ENCODE results near the gene XAGE1B.
"Not testable (repeated sequence)": the region's sequence is repeated elsewhere in the genome, so short reads cannot be mapped to it uniquely, and the experiment has no call there.

The XAGE1B gene, protein sequence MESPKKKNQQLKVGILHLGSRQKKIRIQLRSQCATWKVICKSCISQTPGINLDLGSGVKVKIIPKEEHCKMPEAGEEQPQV

DNA sequence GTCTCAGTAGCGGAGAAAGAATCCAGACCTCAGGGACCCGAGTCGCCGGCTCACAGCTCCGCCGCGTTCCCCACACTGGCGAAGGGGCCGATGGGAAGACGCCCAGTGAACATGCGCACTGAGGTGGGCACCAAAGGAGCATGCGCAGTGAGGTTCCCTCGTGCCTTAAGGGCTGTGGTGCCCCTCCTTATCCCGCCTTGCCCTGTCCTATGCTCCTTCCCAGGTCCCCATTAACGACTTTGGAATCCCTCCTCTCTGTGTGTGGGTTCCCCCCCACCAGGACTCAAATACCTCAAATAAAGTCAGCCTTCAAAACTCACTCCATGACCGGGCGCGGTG lies at the start of gene XAGE1B:
Gene XAGE1B (minus strand): TSS at position 77 of the 339 bp plus-strand sequence. CDS start 1,536 bp downstream, outside the sequence.
- DNase-seq (ENCODE audit: low read depth) = not testable (repeated sequence)

DNA sequence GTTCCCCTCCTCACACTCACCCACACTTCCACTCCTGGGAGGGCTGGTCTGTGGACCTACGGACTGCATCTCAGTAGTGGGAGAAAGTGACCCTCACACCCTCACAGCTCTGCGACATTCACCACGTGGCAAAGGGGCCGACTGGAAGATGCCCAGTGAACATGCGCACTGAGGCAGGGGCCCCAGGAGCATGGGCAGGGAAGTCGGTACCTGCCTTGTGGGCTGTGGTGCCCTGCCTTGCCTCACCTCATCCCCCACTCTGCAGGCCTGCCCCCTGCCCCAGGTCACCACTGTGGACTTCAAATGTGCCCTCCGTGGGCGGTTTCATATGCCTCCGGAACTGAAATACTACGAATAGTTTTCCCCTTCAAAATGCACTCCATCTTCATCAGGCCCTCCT lies 46.2 kb upstream of the XAGE1B start:
- no peak for DNase-seq (ENCODE audit: low read depth)

DNA sequence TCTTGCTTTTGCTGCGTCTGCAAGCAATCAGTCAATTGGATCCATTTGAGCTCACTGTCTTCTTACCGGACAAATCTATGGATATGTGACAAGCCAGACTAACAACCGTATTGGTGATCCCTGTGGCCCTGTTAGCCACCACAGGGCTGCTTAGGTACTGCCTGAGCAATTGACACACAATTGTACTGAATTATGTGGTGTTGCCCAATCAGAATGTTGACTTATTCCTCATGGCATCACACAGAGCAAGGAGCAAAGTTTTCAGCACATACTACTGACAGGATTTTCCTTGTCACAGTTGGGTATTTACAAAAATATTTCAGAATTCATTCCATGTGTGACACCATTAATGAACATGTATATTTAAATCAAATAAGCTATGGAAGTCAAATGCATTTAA lies 41.3 kb upstream of the XAGE1B start:
- DNase-seq (ENCODE audit: low read depth) = no peak

DNA sequence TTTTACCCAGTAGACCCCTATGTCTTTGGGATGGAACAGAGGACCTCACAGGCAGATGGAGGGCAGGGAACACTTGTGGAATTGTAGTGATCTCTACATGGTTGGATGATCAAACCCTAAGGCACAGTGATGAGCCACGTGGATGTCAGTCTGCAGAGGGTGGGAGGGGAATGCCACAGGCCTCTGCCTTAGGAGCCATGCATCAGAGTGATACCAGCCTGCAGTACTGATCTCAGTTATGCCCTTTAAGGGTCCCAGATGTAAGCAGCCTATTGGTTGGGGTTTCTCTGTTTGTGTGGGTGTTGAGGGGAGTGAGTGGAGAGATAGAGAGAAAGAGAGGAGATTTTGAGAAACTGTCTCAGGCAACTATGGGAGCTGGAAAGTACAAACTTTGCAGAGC lies 39.9 kb upstream of the XAGE1B start:
- no peak for DNase-seq (ENCODE audit: low read depth)

DNA sequence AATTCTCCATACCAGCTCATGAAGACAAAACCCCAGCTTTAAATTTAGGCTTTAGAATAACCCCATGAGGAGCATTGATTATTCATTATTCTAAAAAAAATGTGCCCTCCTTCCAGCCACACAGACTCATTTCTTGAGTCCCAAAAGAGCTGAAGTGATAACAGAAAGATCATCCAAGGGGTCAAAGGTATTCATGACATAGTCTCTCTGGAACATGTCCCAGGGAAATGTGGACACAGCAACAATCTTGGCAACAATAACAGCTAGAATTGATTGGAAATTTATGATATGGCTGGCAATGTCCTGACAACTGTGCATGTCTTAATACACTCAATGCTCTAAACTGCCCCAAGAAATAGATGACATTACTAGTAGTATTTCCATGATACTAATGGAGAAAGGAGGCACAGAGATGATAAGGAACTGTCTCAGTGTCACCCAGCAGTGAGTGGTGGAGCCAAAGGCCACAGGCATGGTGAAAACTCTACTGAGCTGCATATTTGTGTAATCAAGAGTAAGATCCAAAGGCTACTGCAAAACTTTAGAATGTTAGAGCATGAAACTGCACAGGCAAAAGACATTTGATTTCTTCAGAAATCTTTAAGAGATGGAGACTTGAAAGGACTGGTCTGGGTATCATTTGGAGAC lies 37.3 kb upstream of the XAGE1B start:
- no peak for DNase-seq (ENCODE audit: low read depth)

DNA sequence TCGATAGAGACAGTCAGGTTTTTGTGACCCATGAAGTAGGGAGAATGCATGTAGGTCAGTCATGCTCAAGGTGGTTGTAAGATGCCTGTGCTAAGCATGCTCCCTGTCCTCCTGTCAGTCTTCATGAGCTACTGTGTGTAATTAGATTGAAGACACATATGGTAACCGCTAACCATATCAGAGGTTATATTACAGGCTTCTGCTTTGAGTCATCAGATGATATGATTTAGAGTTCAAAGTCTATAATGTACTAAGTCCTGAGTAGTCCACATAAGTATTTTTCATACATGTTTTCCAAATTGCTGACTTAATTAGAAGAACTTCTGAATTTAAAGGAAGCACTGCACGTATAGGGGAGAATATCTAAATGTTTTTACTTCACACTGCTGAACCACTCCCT lies 31.9 kb upstream of the XAGE1B start:
- not testable (repeated sequence) for DNase-seq (ENCODE audit: low read depth)

DNA sequence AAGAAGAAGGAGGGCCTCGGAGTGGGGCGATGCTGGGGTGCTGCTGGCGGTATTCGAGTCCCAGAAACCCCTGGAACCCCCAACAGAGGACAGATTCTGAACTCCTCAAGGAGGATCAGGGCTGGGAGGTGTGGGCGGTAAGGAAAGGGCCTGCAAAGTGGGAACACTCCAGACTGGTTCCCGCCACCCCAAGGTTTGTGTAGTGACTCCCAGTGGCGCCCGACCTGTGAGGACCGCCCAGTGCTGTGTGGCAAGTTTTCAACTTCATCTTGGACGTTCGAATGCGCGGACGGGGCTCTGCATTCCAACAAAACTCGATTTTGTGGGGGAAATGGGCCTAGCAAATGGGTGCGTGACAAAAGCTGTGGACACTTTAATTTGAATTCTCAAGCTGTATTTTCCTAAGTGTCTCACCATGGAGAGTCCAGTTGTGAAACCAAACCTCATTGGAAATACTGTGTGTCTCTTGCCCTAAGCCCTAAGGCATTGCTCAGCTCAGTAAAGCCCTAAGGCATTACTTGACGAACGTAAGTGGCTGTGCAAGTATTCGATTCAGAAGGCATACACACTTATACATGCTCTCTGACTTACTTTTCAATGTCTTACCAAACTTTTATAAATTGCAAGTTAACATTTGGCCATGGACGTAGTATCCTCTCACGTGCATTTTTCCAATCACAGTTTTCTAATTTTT lies 27.4 kb upstream of the XAGE1B start:
- no peak for DNase-seq (ENCODE audit: low read depth)

DNA sequence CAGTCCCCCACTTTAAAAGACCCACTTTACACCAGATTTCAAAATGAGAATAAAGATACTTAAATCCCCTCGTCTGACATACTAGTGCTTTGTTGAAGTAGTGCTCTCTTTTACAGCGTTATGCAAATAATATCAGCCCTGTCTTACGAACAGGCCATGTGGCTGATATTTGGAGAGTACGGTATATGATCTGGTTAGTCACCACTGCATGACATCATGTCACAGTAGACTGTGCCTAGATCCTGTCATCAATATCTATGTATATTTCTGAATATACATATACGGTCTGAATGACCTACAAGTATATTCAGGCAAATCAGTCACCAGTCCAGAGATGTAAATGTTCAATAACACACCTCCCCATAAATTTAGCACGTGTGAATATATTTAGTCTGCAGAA lies 25.4 kb upstream of the XAGE1B start:
- no peak for DNase-seq (ENCODE audit: low read depth)

DNA sequence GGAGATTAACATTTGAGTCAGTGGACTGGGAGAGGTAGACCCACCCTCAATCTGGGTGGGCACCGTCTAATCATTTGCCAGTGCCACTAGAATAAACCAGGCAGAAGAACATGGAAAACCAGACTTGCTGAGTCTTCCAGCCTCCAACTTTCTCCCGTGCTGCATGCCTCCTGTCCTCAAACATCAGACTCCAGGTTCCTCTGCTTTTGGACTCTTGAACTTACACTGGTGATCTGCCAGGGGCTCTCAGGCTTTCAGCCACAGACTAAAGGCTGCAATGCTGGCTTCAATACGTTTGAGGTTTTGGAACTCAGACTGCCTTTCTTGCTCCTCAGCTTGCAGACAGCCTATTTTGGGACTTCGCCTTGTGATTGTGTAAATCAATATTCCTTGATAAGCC lies 24.2 kb upstream of the XAGE1B start:
- DNase-seq (ENCODE audit: low read depth) = not testable (repeated sequence)

DNA sequence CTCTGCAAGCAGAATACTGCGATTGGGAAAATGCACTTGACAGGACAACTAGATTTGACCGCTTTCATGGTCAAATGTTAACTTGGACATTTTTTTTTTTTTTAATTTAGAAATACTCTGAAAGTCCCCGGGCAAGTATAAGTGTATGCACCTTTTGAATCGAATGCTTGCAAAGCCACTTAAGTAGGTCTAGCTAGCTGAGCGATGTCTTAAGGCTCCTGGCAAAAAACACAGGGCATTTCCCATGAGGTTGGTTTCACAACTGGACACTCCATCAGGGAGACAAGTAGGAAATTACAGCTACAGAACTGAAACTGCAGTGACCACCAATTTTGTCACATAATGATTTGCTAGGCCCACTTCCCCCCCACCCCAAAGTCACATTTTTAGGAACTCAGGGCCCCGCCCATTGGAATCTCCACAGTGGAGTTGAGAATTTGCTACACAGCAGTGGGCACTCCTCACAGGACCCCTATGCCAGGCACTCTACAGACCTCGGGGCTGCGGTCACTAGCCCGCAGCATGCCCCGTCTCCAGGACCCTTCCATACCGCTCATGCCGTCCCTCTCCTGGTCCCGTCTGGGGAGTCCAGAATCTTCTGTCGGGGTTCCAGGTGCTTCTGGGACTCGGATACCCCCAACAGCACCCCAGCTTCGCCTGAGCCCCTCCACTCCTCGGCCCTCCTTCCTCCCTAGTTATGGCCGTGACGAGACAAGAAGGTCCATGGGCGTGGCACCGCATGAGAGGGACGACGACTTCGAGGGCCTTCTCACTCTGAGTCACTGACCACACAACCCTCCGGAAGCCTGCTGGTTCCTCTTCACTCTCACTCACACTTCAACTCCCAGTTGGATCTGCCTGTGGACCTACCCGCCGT lies 515 bp downstream of the XAGE1B start:
- not testable (repeated sequence) for DNase-seq (ENCODE audit: low read depth)

DNA sequence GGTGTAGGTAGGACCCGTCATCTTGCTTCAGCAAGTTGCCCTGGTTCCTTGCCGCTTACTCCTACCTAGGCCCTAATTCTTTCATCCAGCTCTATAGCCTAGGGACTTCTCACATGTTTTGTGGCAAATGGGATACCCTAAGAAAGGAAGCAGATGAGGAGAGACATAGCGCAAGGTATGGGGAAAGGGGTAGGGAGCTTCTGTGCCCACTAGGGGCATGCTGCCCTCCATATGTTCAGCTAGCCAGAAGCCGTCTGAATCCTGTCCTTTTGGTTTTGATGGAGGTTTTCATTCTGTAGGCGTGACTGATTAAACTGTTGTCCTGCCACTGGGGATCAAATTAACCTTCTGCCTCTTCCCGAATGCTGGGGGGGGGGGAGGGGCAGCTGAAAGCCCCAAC lies 5.7 kb downstream of the XAGE1B start:
- DNase-seq (ENCODE audit: low read depth) = not testable (repeated sequence)

DNA sequence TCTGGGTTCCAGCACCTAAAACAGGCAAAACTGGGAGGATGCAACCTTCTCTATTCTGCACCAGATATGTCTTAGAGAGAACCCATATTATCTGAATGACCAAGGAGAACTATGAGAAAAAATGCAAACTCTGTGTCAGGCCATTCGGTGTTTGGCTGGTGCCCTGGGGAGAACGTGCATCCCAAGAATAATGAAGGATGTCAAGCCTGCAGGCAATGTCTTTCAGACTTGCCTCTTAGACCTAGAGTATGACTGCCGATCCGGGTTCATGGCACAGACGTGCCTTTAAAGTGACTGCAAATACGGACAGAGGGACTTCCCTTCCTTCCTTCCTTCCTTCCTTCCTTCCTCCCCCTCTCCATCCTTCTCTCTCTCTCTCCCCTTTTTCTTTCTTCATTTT lies 6.9 kb downstream of the XAGE1B start:
- DNase-seq (ENCODE audit: low read depth) = no peak

DNA sequence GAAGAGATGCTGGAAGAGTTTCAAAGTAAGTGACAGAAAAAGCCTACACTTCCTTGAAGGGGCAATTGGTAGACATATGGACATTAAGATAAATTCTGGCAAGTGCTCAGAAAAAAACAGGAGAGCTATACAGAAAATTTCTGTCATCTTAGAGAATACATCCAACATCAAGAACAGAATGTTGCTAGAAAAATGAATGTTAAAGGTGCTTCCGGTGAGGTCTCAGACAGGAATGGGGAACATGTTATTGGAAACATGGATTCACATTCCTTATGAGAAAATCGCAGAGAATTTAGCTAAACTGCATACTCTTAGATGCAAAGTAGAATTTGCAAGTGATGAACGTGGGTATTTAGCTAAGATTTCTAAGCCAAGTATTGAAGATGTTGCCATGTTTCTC lies 9.5 kb downstream of the XAGE1B start:
- no peak for DNase-seq (ENCODE audit: low read depth)

DNA sequence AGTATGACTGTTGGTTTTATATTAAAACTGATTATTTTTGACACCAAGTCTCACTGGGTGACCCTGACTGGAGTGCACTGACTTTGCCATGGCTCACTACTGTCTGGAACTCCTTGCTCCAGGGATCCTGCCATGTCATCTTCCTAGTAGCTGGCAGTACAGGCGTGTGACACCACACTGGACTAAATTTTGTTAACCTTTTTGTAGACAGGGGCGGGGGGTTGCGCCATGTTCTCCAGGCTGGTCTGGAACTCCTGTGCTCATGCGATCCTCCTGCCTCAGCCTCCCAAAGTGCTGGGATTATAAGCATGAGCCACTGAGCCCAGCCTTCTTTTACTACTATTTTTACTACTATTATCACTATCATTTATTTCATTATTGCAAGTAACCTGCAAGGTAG lies 12.3 kb downstream of the XAGE1B start:
- no peak for DNase-seq (ENCODE audit: low read depth)

DNA sequence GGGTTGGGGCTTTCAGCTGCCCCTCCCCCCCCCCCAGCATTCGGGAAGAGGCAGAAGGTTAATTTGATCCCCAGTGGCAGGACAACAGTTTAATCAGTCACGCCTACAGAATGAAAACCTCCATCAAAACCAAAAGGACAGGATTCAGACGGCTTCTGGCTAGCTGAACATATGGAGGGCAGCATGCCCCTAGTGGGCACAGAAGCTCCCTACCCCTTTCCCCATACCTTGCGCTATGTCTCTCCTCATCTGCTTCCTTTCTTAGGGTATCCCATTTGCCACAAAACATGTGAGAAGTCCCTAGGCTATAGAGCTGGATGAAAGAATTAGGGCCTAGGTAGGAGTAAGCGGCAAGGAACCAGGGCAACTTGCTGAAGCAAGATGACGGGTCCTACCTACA lies 15.5 kb downstream of the XAGE1B start:
- not testable (repeated sequence) for DNase-seq (ENCODE audit: low read depth)

DNA sequence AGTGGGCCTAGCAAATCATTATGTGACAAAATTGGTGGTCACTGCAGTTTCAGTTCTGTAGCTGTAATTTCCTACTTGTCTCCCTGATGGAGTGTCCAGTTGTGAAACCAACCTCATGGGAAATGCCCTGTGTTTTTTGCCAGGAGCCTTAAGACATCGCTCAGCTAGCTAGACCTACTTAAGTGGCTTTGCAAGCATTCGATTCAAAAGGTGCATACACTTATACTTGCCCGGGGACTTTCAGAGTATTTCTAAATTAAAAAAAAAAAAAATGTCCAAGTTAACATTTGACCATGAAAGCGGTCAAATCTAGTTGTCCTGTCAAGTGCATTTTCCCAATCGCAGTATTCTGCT lies 20.5 kb downstream of the XAGE1B start:
- not testable (repeated sequence) for DNase-seq (ENCODE audit: low read depth)

DNA sequence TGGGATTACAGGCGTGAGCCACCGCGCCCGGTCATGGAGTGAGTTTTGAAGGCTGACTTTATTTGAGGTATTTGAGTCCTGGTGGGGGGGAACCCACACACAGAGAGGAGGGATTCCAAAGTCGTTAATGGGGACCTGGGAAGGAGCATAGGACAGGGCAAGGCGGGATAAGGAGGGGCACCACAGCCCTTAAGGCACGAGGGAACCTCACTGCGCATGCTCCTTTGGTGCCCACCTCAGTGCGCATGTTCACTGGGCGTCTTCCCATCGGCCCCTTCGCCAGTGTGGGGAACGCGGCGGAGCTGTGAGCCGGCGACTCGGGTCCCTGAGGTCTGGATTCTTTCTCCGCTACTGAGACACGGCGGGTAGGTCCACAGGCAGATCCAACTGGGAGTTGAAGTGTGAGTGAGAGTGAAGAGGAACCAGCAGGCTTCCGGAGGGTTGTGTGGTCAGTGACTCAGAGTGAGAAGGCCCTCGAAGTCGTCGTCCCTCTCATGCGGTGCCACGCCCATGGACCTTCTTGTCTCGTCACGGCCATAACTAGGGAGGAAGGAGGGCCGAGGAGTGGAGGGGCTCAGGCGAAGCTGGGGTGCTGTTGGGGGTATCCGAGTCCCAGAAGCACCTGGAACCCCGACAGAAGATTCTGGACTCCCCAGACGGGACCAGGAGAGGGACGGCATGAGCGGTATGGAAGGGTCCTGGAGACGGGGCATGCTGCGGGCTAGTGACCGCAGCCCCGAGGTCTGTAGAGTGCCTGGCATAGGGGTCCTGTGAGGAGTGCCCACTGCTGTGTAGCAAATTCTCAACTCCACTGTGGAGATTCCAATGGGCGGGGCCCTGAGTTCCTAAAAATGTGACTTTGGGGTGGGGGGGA lies 21.1 kb downstream of the XAGE1B start, which contains the start of gene XAGE1A:
Gene XAGE1A (plus strand): TSS at position 264 of the 874 bp plus-strand sequence. CDS start 1,554 bp downstream, outside the sequence.
- DNase-seq (ENCODE audit: low read depth) = not testable (repeated sequence)

DNA sequence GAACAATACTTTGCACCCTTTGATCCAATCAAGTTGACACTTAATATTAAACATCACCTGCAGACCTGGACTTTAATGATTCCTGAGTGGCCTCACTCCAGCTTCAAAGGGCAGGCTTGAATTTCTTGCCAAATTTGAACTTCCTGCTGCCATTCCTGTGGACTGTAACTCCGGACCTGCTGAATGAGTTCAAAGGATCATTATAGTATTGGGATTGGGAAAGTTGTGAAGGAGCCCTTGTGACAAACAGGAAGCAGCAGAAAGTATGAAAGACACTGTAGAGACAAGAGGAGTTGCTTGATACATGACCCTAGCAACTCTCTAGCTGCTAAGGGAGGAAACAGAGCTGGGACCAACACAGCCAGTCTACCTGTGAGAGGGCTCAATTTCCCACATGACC lies 45.6 kb downstream of the XAGE1B start:
- DNase-seq (ENCODE audit: low read depth) = not testable (repeated sequence)
